Effector CD4-positive, alpha-beta T cell (primary cell): ENCODE results near the gene THSD7A. TPM values are rescaled to one million over a fixed set of nuclear protein-coding genes. Genes with fewer than 3 reads are reported as not detected.

Source experiments
- DNase-seq: peaks from one replicate; pipeline ENCODE4 v3.0.0-alpha.2; 2020
- total RNA-seq: gene quantifications from one replicate; lab custom pipeline; 2026; lab: John Stamatoyannopoulos, UW

Gene THSD7A
- not detected for total RNA-seq

- DNase-seq: no peak
Measured at GRCh38 chr7:11831736-11832495, at the start of gene THSD7A. Gene THSD7A, minus strand, starts transcription at chr7:11832198. Its CDS starts 252 bp downstream, at chr7:11831946.

GRCh38 chr7:11881680-11882079, 49.7 kb upstream of the THSD7A start:
- DNase-seq: no peak

GRCh38 chr7:11875635-11876034, 43.6 kb upstream of the THSD7A start:
- DNase-seq: no peak

- no peak for DNase-seq
Measured at GRCh38 chr7:11865671-11866070, 33.7 kb upstream of the THSD7A start.

GRCh38 chr7:11858622-11859302, 26.8 kb upstream of the THSD7A start:
- no peak for DNase-seq

- no peak for DNase-seq
Measured at GRCh38 chr7:11858026-11858425, 26.0 kb upstream of the THSD7A start.

GRCh38 chr7:11848251-11848650, 16.3 kb upstream of the THSD7A start:
- DNase-seq: no peak

GRCh38 chr7:11847336-11847735, 15.3 kb upstream of the THSD7A start:
- no peak for DNase-seq

- DNase-seq: no peak
Measured at GRCh38 chr7:11846361-11846955, 14.5 kb upstream of the THSD7A start.

- no peak for DNase-seq
Measured at GRCh38 chr7:11843113-11843765, 11.2 kb upstream of the THSD7A start.

GRCh38 chr7:11841657-11842056, 9.7 kb upstream of the THSD7A start:
- no peak for DNase-seq

- no peak for DNase-seq
Measured at GRCh38 chr7:11835260-11835659, 3.3 kb upstream of the THSD7A start.

GRCh38 chr7:11833431-11833830, 1.4 kb upstream of the THSD7A start:
- no peak for DNase-seq

GRCh38 chr7:11831156-11831735, 752 bp downstream of the THSD7A start:
- DNase-seq: no peak

GRCh38 chr7:11830582-11831155, 1.3 kb downstream of the THSD7A start:
- DNase-seq: no peak

- no peak for DNase-seq
Measured at GRCh38 chr7:11829954-11830353, 2.0 kb downstream of the THSD7A start.

GRCh38 chr7:11819947-11820346, 12.1 kb downstream of the THSD7A start:
- no peak for DNase-seq

GRCh38 chr7:11819271-11819670, 12.7 kb downstream of the THSD7A start:
- no peak for DNase-seq

- DNase-seq: no peak
Measured at GRCh38 chr7:11818281-11818680, 13.7 kb downstream of the THSD7A start.

GRCh38 chr7:11817111-11817740, 14.8 kb downstream of the THSD7A start:
- DNase-seq: no peak

GRCh38 chr7:11811709-11812108, 20.3 kb downstream of the THSD7A start:
- no peak for DNase-seq

- no peak for DNase-seq
Measured at GRCh38 chr7:11810043-11810625, 21.9 kb downstream of the THSD7A start.
